ENCODE measurements around the gene SLC39A11.

GRCh38 chr17:72737151-72737690, 355.3 kb downstream of the SLC39A11 start:
- TF ChIP-seq HDAC6 (IDR thresholded peaks at IDR 0.05; ENCODE audit: low read depth, low read length) (no peak), CTCF (CRISPR knock-in tag; IDR thresholded peaks at IDR 0.05) (no peak), NFE2L2 (IDR thresholded peaks at IDR 0.05; ENCODE audit: low read length) (no peak), ZNF784 (CRISPR knock-in tag; IDR thresholded peaks at IDR 0.05; ENCODE audit: borderline replicate concordance) (no peak), MED8 (CRISPR knock-in tag; IDR thresholded peaks at IDR 0.05; ENCODE audit: insufficient replicate concordance) (no peak), CHD4 (IDR thresholded peaks at IDR 0.05; ENCODE audit: borderline replicate concordance, low read length) (no peak), SMAD1 (CRISPR knock-in tag; IDR thresholded peaks at IDR 0.05; ENCODE audit: borderline replicate concordance, low read depth) (no peak), CEBPZ (IDR thresholded peaks at IDR 0.05; ENCODE audit: low read length) (no peak), ZNF414 (CRISPR knock-in tag; IDR thresholded peaks at IDR 0.05) (no peak), EP300 (IDR thresholded peaks at IDR 0.05; ENCODE audit: low read depth in 2 of 2, low read length in 2 of 2) (no peak), EP300 (CRISPR knock-in tag; IDR thresholded peaks at IDR 0.05; ENCODE audit: borderline replicate concordance) (no peak), TCF7 (IDR thresholded peaks at IDR 0.05; ENCODE audit: low read depth) (no peak), ZNF138 (CRISPR knock-in tag; IDR thresholded peaks at IDR 0.05; ENCODE audit: low read depth) (no peak), E2F2 (CRISPR knock-in tag; IDR thresholded peaks at IDR 0.05; ENCODE audit: borderline replicate concordance) (no peak)

Measured in HepG2 (cell line).